ENCODE results near the gene TDP2.
"Not testable (repeated sequence)": the region's sequence is repeated elsewhere in the genome, so short reads cannot be mapped to it uniquely, and the experiment has no call there.

- not testable (repeated sequence) for TF ChIP-seq CTCF (IDR thresholded peaks at IDR 0.05); SIN3A (IDR thresholded peaks at IDR 0.05; ENCODE audit: borderline replicate concordance, insufficient read depth, low read depth, low read length); POLR2AphosphoS5 (IDR thresholded peaks at IDR 0.05; ENCODE audit: low read depth, low read length); REST (IDR thresholded peaks at IDR 0.05; ENCODE audit: insufficient read depth in 1 of 2, low read depth in 2 of 2, low read length in 1 of 2)
These were observed 3.8 kb upstream of the TDP2 start for GRCh38 chr6:24670492-24670891.
